A549 treated with Mapracorat at 1 μM for 4 hours (cell line): Measurements from ENCODE around the gene STK17B. TPM values are rescaled to one million over a fixed set of nuclear protein-coding genes. Genes with fewer than 3 reads are reported as not detected.

Experiments used
- total RNA-seq: library from RNA; stranded (reverse); fragments of 200-300 nt; extraction: Qiagen RNA extraction; gene quantifications from 5 replicates; pipeline ENCODE4 v1.2.3, GENCODE V29; 2022

STK17B gene
- total RNA-seq, result 6.4 to 7.8 TPM (median 7.4 TPM) in 5 replicates

DNA sequence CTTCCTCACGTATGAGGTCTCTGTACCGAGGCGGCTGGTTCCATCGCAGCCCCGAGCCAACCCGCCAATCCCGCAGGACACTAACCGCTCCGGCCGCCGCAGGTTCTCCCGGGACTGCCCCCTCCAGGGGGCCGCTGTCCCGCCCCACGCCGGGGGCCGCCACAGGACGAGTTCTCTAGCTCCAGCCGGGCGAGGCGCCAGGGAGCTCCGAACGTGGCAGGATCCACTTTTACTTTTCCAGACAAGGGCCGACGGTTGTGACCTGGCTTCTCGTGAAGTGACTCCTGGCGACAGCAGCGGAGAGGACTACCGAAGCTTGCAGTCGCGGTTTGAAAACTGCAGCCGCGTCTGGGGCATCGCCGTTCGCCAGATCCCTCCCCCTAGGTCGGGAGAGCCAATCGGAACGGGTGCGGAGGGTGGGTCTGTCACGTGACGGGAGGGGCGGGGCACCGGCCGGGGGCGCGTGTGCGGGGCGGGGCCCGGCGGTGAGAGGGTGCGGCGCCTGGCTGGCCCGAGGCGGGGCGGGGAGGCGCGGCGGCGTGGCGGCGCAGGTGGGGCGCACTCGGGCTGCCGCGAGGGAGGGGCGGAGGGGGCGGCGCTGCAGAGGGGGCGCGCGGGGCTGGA lies at the start of gene STK17B:
TSS of gene STK17B (minus strand) at position 331 of the 624 bp plus-strand sequence. CDS start 8,195 bp downstream, outside the sequence.

Other genes with a start within 250 kb of the STK17B start
- gene DNAH7, start 102.7 kb downstream of the STK17B start, total RNA-seq, result 0.84 to 1.3 TPM (median 1.0 TPM) in 5 replicates